ENCODE data around the gene MDGA2. TPM values are rescaled to one million over a fixed set of nuclear protein-coding genes. Genes with fewer than 3 reads are reported as not detected.
"Not testable (repeated sequence)": the region's sequence is repeated elsewhere in the genome, so short reads cannot be mapped to it uniquely, and the experiment has no call there.

The MDGA2 gene
- total RNA-seq, 4 donors from 2014 or later: 4.2 TPM; not detected in 3

DNA sequence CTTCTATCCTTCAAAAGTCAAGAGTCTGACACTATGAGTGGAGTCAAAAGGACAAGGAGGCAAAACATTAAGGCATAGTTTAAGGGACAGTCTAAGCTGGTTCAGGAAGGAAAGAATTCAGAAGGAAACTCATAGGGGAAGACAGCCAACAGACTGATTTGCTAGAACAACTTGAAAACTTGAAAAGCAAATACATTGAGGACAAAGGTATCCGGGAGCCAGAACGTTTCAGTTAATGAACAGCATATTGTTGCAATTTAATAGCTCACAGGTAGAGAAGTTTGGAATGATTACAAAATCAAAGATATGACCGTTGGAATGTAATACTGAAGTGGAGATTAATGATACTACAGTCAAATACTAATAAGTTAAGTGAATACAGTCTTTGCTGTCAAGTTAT is 711.0 kb downstream of the MDGA2 start:
- Histone ChIP-seq H3K9me3 (no peaks in the 10 kb centered on the region), H3K4me1 (no peaks in the 10 kb centered on the region), H3K27me3 (no peaks in the 10 kb centered on the region), H3K36me3 (no peaks in the 10 kb centered on the region), H3K4me3 (no peak overlapping the region), H3K27ac (no peak overlapping the region)
- no peak for DNase-seq
- TF ChIP-seq POLR2A (IDR thresholded peaks at IDR 0.05): no peak
- TF ChIP-seq, protein P1, sequence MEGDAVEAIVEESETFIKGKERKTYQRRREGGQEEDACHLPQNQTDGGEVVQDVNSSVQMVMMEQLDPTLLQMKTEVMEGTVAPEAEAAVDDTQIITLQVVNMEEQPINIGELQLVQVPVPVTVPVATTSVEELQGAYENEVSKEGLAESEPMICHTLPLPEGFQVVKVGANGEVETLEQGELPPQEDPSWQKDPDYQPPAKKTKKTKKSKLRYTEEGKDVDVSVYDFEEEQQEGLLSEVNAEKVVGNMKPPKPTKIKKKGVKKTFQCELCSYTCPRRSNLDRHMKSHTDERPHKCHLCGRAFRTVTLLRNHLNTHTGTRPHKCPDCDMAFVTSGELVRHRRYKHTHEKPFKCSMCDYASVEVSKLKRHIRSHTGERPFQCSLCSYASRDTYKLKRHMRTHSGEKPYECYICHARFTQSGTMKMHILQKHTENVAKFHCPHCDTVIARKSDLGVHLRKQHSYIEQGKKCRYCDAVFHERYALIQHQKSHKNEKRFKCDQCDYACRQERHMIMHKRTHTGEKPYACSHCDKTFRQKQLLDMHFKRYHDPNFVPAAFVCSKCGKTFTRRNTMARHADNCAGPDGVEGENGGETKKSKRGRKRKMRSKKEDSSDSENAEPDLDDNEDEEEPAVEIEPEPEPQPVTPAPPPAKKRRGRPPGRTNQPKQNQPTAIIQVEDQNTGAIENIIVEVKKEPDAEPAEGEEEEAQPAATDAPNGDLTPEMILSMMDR (IDR thresholded peaks at IDR 0.05): no peak
- intact Hi-C loops (cut with DNase I; ENCODE audit: low total_unique reads): no loop called here

DNA sequence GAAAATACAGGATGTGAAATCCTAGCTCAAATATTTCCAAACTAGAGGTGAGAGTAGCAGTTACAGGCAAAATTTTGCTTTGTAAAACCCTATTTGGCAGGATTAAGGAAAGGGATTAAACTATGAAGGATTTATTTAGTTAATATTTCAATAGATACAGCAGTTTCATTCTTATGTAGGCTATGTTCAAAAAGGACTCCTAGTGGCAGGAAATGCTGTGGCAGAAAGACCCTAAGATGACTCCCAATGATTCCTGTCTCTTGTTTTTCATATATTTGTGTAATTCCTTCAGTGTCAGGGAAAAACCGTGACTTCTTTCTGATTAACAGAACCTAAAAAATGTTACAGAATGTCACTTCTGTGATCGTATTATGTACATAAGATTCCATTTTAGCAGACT is 724.3 kb downstream of the MDGA2 start:
- no peaks in the 10 kb centered on the region for H3K9me3 ChIP-seq
- H3K27ac ChIP-seq: no peak overlapping the region
- intact Hi-C loops (cut with DNase I; ENCODE audit: low total_unique reads): no loop called here
- DNase-seq: no peak
- peaks cover 0 to 3% of the 10 kb centered on the region in 2 donors for H3K36me3 ChIP-seq
- no peaks in the 10 kb centered on the region for H3K4me1 ChIP-seq
- H3K4me3 ChIP-seq: no peak overlapping the region
- no peak for TF ChIP-seq POLR2A (IDR thresholded peaks at IDR 0.05)
- H3K27me3 ChIP-seq: no peaks in the 10 kb centered on the region

DNA sequence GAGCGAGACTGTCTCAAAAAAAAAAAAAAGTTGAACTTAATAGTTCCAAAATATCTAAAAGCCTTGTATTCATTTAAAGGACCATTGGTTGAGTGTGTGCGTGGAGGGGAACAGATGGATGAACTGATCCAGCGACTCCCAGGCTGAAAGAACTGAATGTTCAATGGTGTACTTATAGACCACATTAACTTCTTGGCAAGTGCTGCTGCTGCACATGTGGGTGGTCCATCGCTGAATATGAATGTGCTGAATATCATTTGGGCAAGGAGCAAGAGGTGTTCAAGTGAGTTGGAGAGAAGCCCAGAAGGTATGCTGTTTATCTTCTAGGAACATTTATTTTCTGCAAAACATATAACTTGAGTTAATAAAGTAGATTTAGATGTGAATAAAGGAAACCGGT is 734.8 kb downstream of the MDGA2 start:
- no peak overlapping the region for H3K27ac ChIP-seq
- H3K4me3 ChIP-seq: no peak overlapping the region
- intact Hi-C loops (cut with DNase I; ENCODE audit: low total_unique reads): no loop called here
- no peaks in the 10 kb centered on the region for H3K36me3 ChIP-seq
- no peak for TF ChIP-seq POLR2A (IDR thresholded peaks at IDR 0.05)
- DNase-seq: no peak
- no peaks in the 10 kb centered on the region for H3K9me3 ChIP-seq
- H3K4me1 ChIP-seq: no peaks in the 10 kb centered on the region
- no peaks in the 10 kb centered on the region for H3K27me3 ChIP-seq

DNA sequence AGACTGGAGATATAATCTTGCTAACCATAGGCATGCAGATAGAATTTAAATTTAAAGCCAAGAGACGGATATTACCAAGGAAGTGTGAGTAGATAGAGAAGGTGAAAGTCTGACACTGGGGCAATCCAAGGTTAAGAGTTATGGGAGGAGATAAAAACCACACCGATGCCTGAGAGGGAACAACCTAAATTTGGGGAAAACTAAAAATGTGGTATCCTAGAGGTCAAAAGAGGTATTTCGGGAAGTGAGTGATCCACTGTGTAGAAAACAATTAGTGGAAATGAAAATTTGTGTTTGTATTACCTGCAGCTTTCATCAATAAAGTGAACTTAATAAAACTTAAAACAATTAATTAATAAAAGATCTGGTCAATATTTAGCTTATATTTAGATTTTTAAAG is 754.9 kb downstream of the MDGA2 start:
- Histone ChIP-seq H3K36me3 (no peaks in the 10 kb centered on the region), H3K4me3 (no peak overlapping the region), H3K4me1 (no peaks in the 10 kb centered on the region), H3K9me3 (no peaks in the 10 kb centered on the region), H3K27ac (no peak overlapping the region), H3K27me3 (no peaks in the 10 kb centered on the region)
- DNase-seq: no peak
- TF ChIP-seq, protein P1 (IDR thresholded peaks at IDR 0.05): no peak
- TF ChIP-seq POLR2A (IDR thresholded peaks at IDR 0.05): no peak
- intact Hi-C loops (cut with DNase I; ENCODE audit: low total_unique reads): no loop called here

DNA sequence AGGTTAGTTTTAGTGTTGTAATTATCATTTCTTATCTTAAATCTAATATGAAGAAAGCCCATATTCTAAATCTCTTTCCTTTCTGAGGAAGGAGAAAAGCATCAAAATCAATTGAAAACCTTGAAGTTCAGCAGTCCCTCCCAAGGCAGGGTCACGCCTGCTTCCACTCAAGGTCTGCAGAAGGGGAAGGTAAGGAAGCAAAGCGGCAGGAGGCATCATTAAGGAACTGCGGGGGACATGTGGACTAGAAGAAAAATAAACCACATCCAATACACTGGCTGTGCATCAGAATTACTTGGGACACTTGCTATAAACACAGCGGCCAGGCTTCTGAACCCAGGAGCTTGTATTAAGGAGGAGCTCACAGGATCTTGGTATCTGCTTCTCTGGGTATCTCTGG is 759.9 kb downstream of the MDGA2 start:
- DNase-seq; H3K4me3 ChIP-seq; H3K27me3 ChIP-seq; intact Hi-C loops (cut with DNase I; ENCODE audit: low total_unique reads); H3K9me3 ChIP-seq; H3K27ac ChIP-seq; H3K36me3 ChIP-seq; H3K4me1 ChIP-seq: not testable (repeated sequence)

DNA sequence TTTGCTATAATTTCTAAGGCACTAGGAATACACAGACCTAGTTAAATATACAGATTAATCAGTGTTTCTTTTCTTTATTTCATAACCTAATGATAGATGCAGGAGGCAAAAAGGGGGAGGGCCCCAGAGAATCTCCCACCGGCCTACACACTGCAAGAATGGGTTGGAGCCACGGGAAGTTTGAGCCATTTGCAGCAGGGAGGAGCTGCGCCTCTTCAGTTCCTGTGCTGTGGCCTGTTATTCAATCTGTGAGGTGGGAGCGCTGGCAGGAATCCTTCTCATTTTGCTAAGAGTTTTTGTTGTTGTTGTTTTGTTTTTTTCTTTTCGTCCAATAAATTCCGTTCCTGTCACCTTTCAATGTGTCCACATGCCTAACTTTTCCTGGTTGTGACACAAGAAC is 772.6 kb downstream of the MDGA2 start:
- Histone ChIP-seq H3K4me3 (no peak overlapping the region), H3K9me3 (no peaks in the 10 kb centered on the region), H3K27me3 (no peaks in the 10 kb centered on the region), H3K27ac (no peak overlapping the region), H3K4me1 (no peaks in the 10 kb centered on the region), H3K36me3 (no peaks in the 10 kb centered on the region)
- intact Hi-C loops (cut with DNase I; ENCODE audit: low total_unique reads): no loop called here
- TF ChIP-seq POLR2A (IDR thresholded peaks at IDR 0.05): no peak
- TF ChIP-seq, protein P1 (IDR thresholded peaks at IDR 0.05): no peak
- no peak for DNase-seq

DNA sequence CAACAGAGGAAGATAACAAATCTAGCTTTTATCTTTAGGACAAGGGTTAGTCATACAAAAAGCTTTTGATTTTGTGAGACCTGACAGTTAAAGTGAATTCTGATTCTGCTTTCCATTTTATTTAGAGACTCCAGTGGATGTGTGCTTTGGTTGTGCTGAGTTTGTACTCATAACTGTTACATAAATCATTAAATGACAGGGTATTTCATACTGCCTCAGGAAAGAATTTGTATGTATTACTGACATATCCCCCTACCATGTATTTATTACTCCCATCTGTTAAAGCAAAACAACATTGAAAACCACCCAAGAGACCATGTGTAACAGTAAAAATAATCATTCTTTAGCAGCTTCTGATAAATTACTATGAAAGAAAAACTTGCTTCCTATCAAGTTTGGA is 780.9 kb downstream of the MDGA2 start:
- no peak for DNase-seq
- no peaks in the 10 kb centered on the region for H3K4me1 ChIP-seq
- H3K4me3 ChIP-seq: no peak overlapping the region
- H3K27me3 ChIP-seq: no peaks in the 10 kb centered on the region
- no peaks in the 10 kb centered on the region for H3K36me3 ChIP-seq
- intact Hi-C loops (cut with DNase I; ENCODE audit: low total_unique reads): no loop called here
- no peak for TF ChIP-seq POLR2A (IDR thresholded peaks at IDR 0.05)
- TF ChIP-seq, protein P1 (IDR thresholded peaks at IDR 0.05): no peak
- H3K27ac ChIP-seq: no peak overlapping the region
- H3K9me3 ChIP-seq: no peaks in the 10 kb centered on the region

Measured in uterus (tissue), 4 donors.